Heart right ventricle (tissue), 16 donors: Measurements from ENCODE around the gene ZNHIT2. TPM values are rescaled to one million over a fixed set of nuclear protein-coding genes. Genes with fewer than 3 reads are reported as not detected.

Source experiments
- ATAC-seq, 8 donors: fragments of 200-7000 bp; cut with Tn5 transposase; one replicate each; pipeline ENCODE4 v1.9.1; 2020; ENCODE audit warnings: mild to moderate bottlenecking in 8 of 8, moderate library complexity in 8 of 8, moderate number of reproducible peaks in 1 of 8
- DNase-seq, 2 donors: peaks; one replicate each; pipeline ENCODE4 v3.0.0-alpha.2; 2020
- H3K27ac ChIP-seq, 10 donors: fragments of 200-600 bp; sonication (generic) in 2 of 10; one replicate each; pipeline versions ENCODE4 v1.5.0 to v1.8.0; 2020 to 2022; ENCODE audit warnings: mild to moderate bottlenecking in 3 of 10
- H3K27me3 ChIP-seq, 7 donors: fragments of 200-600 bp; one replicate each; pipeline ENCODE4 v1.8.0; 2021 to 2022; ENCODE audit warnings: mild to moderate bottlenecking in 2 of 7
- H3K36me3 ChIP-seq, 9 donors: fragments of 200-600 bp; sonication (generic) in 1 of 9; one replicate each; pipeline versions ENCODE4 v1.5.0 to v1.8.0; 2020 to 2022; ENCODE audit warnings: mild to moderate bottlenecking in 2 of 9
- H3K4me1 ChIP-seq, 9 donors: fragments of 200-600 bp; sonication (generic) in 1 of 9; one replicate each; pipeline versions ENCODE4 v1.5.0 to v1.8.0; 2020 to 2022; ENCODE audit warnings: mild to moderate bottlenecking in 4 of 9
- H3K4me3 ChIP-seq, 10 donors: fragments of 200-600 bp; sonication (generic) in 2 of 10; one replicate each; pipeline versions ENCODE4 v1.5.0 to v1.8.0; 2020 to 2022; ENCODE audit warnings: mild to moderate bottlenecking in 7 of 10, moderate library complexity in 2 of 10
- H3K9me3 ChIP-seq, 11 donors: fragments of 200-600 bp in 10 of 11; sonication (generic) in 2 of 11; one replicate each; pipeline versions ENCODE4 v1.5.0 to v1.8.0; 2013 to 2022; ENCODE audit warnings: mild to moderate bottlenecking in 2 of 11, control low read depth in 1 of 11, moderate library complexity in 1 of 11
- WGBS, 2 donors: extraction: QIAGEN DNeasy Blood & Tissue Kit; methylation state at CpG; one replicate each; pipeline ENCODE4 v1.1.7; 2013; ENCODE audit warnings: inconsistent platforms in 1 of 2; 5-methylcytosine and 5-hydroxymethylcytosine counted together
- intact Hi-C, 10 donors: fragments of 100-400 bp; cut with DNase I; formaldehyde crosslinking; loops; one replicate each; pipeline versions ENCODE4 v1.11.1 to v1.14.2; 2022
- polyA plus RNA-seq, 2 donors: library from polyadenylated mRNA; stranded (reverse); fragments of 200-250 nt; gene quantifications; one replicate each; pipeline ENCODE4 v1.2.3, GENCODE V29; 2013
- total RNA-seq, 10 donors: library from RNA; stranded (reverse); fragmentation: NEBNext Ultra II Directional in 3 of 10; extraction: Animal tissue kit (Norgen Biotek cat#: 25700) in 3 of 10; gene quantifications; one replicate each; pipeline versions ENCODE4 v1.2.1 to v1.2.4, GENCODE V29; 2021 to 2023
- TF ChIP-seq, protein P1 (sequence below), 9 donors: fragments of 200-600 bp; sonication (generic) in 2 of 9; IDR thresholded peaks; one replicate each; pipeline versions ENCODE4 v1.5.0 to v1.8.0; 2021 to 2022; ENCODE audit warnings: antibody characterized with exemption in 9 of 9, mild to moderate bottlenecking in 5 of 9, moderate library complexity in 1 of 9
- donor health status: Arrhythmogenic right ventricular cardiomyopathy.
- donor health status: ischemic (EF 13 %, LVEDD 7.1; RV severe dilation, severe dysfunction).
- donor health status: healthy with polysubstance abuse.
- donor health status: DM: no; HTN: yes; CAD: no.
- donor health status: DM: no; HTN: no; CAD: no.
- donor health status: ischemic (EF 25% LVEDD 6.9; RV normal size, moderate dysfunction).
- donor health status: ischemic (EF 25% LVEDD 5.7; RV mildly dilated, moderate dysfunction).
- donor health status: healthy.
- donor health status: DM: yes; HTN: yes; CAD: no.
- donor health status: Ischemic cardiomyopathy.
- donor health status: ischemic (EF 35%, LVEDD 5.7; RV mildly dilated, moderate dysfunction).
- donor health status: nonischemic (EF 11% LVEDD 7.7; RV severe dilation, severe dysfunction).
- donor health status: DM: yes; HTN: yes; CAD: no.
- donor health status: PGD.
- donor health status: ischemic (EF 29% LVEDD 5.4; RV normal size, mild dysfunction).
- donor health status: nonischemic (EF 23%, LVEDD 6.1; RV moderate dilation, normal function).

Gene ZNHIT2
- total and polyA plus RNA-seq, 12 donors = 4.3 to 17.5 (median 6.6) TPM

DNA sequence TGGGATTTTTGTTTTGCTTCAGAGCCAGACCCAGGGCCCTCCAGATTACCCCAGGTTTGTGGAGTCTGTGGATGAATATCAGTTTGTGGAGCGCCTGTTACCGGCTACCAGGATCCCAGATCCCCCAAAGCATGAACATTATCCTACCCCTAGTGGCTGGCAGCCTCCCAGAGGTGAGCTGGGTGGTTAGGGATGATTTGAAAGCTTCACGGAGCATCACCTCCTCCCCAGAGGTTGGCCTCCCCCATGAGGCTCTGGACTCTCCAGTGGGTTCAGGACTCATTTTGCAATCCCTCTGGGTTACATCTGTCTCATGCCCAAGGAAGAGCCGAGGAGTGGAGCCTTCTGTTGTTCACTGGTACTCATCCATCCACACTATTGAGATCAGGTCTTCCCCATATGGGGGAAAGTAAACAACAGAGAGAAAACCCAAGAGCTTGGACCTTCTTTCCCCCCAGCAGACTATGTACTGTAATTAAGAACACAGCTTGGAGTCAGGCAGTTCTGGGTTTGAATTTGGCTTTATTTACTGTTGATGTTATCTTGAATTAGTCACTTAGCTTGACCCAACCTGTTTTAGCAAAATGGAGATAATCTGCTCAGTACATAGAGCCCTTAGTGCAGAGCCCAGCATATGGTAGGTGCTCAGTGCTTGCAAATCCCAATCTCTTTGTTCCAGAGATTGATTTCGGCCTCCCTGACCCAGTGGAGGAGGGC is 7.1 kb upstream of the ZNHIT2 start:
- no peak overlapping the region for H3K27ac ChIP-seq
- H3K27me3 ChIP-seq = no peaks in the 10 kb centered on the region
- DNase-seq (no peak), ATAC-seq (no peak)
- H3K4me3 ChIP-seq = no peak overlapping the region
- no peaks in the 10 kb centered on the region for H3K9me3 ChIP-seq
- TF ChIP-seq, protein P1, sequence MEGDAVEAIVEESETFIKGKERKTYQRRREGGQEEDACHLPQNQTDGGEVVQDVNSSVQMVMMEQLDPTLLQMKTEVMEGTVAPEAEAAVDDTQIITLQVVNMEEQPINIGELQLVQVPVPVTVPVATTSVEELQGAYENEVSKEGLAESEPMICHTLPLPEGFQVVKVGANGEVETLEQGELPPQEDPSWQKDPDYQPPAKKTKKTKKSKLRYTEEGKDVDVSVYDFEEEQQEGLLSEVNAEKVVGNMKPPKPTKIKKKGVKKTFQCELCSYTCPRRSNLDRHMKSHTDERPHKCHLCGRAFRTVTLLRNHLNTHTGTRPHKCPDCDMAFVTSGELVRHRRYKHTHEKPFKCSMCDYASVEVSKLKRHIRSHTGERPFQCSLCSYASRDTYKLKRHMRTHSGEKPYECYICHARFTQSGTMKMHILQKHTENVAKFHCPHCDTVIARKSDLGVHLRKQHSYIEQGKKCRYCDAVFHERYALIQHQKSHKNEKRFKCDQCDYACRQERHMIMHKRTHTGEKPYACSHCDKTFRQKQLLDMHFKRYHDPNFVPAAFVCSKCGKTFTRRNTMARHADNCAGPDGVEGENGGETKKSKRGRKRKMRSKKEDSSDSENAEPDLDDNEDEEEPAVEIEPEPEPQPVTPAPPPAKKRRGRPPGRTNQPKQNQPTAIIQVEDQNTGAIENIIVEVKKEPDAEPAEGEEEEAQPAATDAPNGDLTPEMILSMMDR (IDR thresholded peaks at IDR 0.05) = no peak
- intact Hi-C loops = loop anchor here in 3 of 10 donors (5.0 kb wide), 3 partner anchors 42 to 112 kb away; partner anchors contain the start of genes CDCA5 (in 2 of the 3), ZFPL1 (in 2 of the 3), ARL2 (in 1 of the 3) and SNX15 (in 1 of the 3)
- H3K36me3 ChIP-seq = peaks cover 3 to 76% (median 61%) of the 10 kb centered on the region in 9 donors
- H3K4me1 ChIP-seq = peaks cover 3 to 34% (median 24%) of the 10 kb centered on the region in 9 donors
- 88 to 92% methylated on average over 5 of the region's 5 CpGs for WGBS, 2 donors

DNA sequence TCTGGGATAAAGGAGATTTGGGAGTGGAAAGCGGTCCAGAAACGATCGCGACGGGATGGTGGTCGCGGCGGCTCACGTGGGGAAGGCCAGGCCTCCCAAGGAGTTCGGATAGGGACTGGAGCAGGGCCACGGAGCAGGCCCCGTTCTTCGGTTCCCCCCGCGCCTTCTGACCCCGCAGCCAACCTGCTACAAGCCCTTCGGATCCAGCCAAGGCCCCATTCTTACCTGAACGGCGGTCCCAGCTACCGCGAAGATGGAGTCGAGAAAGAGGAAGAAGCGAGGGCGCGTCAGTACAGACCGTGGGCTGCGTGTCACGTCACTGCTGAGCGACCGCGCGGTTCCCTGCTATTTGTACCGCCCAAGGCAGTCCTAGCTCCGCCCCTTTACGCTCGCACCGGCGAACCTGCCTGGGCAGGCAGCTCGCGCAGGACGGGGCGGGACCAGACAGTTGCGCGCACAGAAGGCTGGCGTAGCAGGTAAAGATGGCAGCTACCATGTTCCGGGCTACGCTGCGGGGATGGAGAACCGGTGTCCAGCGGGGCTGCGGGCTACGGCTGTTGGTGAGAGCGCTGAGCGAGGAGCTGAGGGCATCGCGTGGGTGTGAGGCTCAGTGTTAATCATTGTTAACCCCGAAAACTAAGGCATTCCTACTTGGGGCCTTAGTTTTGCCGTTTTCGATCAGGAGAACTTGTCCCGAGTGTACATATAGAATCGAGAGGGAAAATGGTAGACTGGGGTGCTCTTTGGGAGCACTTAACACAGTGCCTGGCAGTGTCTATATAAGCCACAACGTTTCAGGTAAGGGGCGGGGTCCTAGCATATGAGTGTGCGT is 4.6 kb upstream of the ZNHIT2 start, which contains the start of the genes FAU and MRPL49:
FAU (minus strand) TSS at position 270 of the 832 bp plus-strand sequence. CDS start 321 bp downstream, outside the sequence.
MRPL49 (plus strand) TSS at position 457 of the 832 bp plus-strand sequence; CDS start at position 483, 26 bp downstream.
- intact Hi-C loops = loop anchor here in 5 of 10 donors (1.0 to 5.0 kb wide), 5 partner anchors 37 to 110 kb away; partner anchors contain the start of genes CDCA5 (in 4 of the 5), ZFPL1 (in 4 of the 5), ARL2 (in 1 of the 5) and SNX15 (in 1 of the 5)
- no peaks in the 10 kb centered on the region for H3K27me3 ChIP-seq
- H3K4me1 ChIP-seq = peaks cover 3 to 50% (median 29%) of the 10 kb centered on the region in 9 donors
- DNase-seq (peak; percentile 97), ATAC-seq (peak; percentile 90 to 94 (median 92))
- H3K27ac ChIP-seq = peak within 1 kb of the TSS; percentile 59 to 98 (median 90)
- WGBS, 2 donors = 1% methylated on average over 64 of the region's 64 CpGs
- TF ChIP-seq, protein P1 (IDR thresholded peaks at IDR 0.05) = no peak
- no peaks in the 10 kb centered on the region for H3K9me3 ChIP-seq
- H3K4me3 ChIP-seq = peak within 1 kb of the TSS; percentile 65 to 100 (median 92)
- peaks cover 0 to 69% (median 42%) of the 10 kb centered on the region in 9 donors for H3K36me3 ChIP-seq

DNA sequence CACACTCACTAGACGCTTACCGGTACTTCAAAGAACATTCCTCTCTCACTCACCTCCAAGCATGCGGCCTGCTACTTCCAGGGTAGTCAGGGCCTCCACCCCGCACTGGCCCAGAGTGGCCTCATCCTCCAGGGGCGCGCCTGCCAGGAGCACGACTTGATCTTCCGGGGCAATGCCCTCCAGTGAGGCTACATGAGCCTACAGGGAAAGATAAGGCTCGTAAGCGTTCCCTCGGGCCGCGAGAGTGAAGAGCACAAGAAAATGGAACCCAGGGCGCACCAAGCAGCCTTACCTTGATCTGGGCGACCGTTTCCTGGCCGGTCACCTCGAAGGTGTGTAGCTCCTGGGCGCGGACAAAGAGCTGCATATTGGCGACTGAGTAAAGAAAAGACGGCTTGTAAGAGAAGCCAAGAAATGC is 4.0 kb upstream of the ZNHIT2 start:
- Histone ChIP-seq H3K27ac (peak overlapping the region; percentile 59 to 98 (median 90)), H3K36me3 (peaks cover 0 to 63% (median 40%) of the 10 kb centered on the region in 9 donors), H3K4me1 (peaks cover 6 to 57% (median 35%) of the 10 kb centered on the region in 9 donors), H3K27me3 (no peaks in the 10 kb centered on the region), H3K9me3 (no peaks in the 10 kb centered on the region), H3K4me3 (peak overlapping the region; percentile 65 to 100 (median 92))
- ATAC-seq (no peak), DNase-seq (no peak)
- intact Hi-C loops = loop anchor here in 3 of 10 donors (5.0 kb wide), 3 partner anchors 39 to 109 kb away; partner anchors contain the start of genes CDCA5 (in 2 of the 3), ZFPL1 (in 2 of the 3), ARL2 (in 1 of the 3) and SNX15 (in 1 of the 3)
- 1 to 2% methylated on average over 22 of the region's 22 CpGs for WGBS, 2 donors
- TF ChIP-seq, protein P1 (IDR thresholded peaks at IDR 0.05) = no peak
